HFF-Myc (cell line): ENCODE results near the gene ZSWIM7.

Experiments
- DNase-seq: peaks from one replicate; pipeline ENCODE4 v3.0.0-alpha.2; 2011; ENCODE audit warnings: low read depth; ENCODE audit errors: extremely low read depth
- H3K4me3 ChIP-seq: replicated peaks from 2 replicates; pipeline ENCODE4 v1.5.1; 2011; ENCODE audit warnings: low read depth, mild to moderate bottlenecking, control low read depth, low read length
- CTCF ChIP-seq: IDR thresholded peaks from 2 replicates; pipeline ENCODE4 v1.5.1; 2012; ENCODE audit warnings: mild to moderate bottlenecking, low read depth, low read length, control low read depth; ENCODE audit errors: missing control alignments

ZSWIM7 gene

DNA sequence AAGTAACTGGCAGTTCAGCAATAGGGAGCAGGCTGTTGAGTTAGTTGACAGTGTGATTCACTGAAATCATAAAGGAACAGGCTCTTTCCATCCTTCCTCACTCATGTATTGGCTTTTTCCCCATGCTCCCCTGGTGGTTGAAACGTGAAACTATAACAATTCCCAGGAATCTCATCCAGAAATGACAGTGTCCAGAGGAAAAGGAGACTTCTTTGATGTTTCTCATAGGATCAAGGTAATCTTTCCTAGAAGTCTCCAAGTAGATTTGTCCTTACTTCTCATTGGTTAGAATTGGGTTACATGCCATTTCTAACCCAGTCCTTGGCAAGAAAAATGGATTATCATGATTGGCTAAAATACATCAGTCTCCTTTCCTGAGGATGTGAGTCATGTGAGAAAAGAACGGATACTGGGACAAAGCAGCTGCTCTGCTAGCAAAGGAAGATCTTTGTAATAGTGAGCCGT lies 14.5 kb upstream of the ZSWIM7 start:
- peak; percentile 65 for DNase-seq
- H3K4me3 ChIP-seq, result no peak overlapping the region
- TF ChIP-seq CTCF, result peak; percentile 62

DNA sequence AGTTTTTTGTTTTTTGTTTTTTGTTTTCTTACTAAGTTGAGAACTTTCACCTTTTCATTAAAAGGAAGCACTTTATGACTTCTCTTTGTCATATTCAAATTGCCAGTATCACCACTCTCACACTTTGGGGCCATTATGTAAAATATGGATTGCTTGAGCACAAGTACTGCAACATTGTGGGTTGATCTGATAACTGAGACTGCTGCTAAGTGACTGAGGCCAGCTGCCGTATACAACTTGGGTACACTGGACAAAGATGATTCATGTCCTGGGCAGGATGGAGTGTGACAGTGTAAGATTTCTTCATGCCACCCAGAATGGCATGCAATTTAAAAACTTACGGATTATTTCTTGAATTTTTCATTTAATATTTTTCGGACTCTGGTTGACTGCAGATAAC lies 7.9 kb upstream of the ZSWIM7 start:
- DNase-seq, result no peak
- no peak overlapping the region for H3K4me3 ChIP-seq
- TF ChIP-seq CTCF, result no peak

DNA sequence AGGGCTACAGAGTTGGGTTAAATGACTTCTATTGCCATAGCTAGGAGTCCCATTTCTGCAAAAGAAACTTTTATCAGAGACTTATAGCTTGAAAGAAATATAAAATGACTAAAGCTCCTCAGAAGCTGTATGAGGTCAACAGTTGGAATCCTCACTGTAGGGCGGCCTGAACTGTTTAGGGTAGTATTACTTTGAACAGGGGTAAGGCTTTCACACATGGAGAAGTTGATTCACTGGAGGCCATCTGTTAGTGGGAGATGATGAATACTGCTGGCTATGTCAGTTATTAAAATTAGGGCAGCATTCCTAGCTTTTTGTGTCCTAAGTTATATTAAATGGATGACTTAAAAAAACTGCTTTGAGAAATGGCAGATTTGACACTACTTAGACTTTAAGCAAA lies 6.1 kb upstream of the ZSWIM7 start:
- DNase-seq, result no peak
- TF ChIP-seq CTCF, result no peak

GRCh38 chr17:16003841-16004240 lies 4.3 kb upstream of the ZSWIM7 start:
- DNase-seq, result no peak
- no peak overlapping the region for H3K4me3 ChIP-seq
- no peak for TF ChIP-seq CTCF

More for the DNA sequence above, 6.1 kb upstream of the ZSWIM7 start:
- H3K4me3 ChIP-seq, result no peak overlapping the region

GRCh38 chr17:16002708-16003260 lies 3.3 kb upstream of the ZSWIM7 start:
- H3K4me3 ChIP-seq, result no peak overlapping the region
- no peak for DNase-seq
- no peak for TF ChIP-seq CTCF

DNA sequence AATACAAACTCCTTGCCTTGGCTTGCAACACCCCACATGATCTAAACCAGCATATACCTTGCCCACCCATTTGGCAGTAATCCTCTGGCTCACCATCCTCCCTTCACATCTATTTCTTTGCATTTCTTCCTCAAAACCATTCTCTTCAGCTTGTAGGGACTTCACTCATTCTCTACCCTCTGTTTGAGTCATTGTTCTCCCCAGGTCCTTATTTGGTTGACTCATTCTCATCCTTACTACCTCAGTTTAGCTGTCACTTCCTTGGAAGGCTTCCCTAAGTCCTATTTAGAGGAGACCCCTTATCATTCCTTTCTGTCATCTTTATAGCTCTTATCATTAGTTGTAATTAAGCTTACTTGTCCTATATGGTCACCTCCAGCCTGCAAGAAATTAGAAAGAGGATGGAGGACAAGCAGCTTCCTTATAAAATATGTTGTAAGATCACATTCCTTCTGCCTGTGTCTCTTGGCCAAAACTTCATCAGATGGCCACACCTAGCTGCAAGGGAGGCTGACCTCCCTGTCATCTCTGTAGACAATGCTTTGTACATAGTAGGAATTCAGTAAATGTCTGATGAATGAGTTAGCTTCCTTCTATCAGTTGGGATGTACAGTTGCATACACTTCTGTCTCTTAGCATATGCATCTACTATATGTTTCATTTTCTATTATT lies 1.9 kb upstream of the ZSWIM7 start:
- TF ChIP-seq CTCF, result no peak
- peak overlapping the region; percentile 71 for H3K4me3 ChIP-seq
- no peak for DNase-seq
